MM.1S (cell line): ENCODE data around the gene THRB.

Experiments
- EZH2phosphoT487 ChIP-seq: fragments of 300-600 bp; sonication (generic); IDR thresholded peaks from 2 replicates; pipeline ENCODE4 v1.6.1; 2018; ENCODE audit warnings: antibody characterized with exemption, low read length
- TF ChIP-seq, protein P1 (sequence below): fragments of 300-600 bp; sonication (generic); IDR thresholded peaks from 2 replicates; pipeline ENCODE4 v1.5.1; 2016; ENCODE audit warnings: antibody characterized with exemption, low read length, mixed read lengths

DNA sequence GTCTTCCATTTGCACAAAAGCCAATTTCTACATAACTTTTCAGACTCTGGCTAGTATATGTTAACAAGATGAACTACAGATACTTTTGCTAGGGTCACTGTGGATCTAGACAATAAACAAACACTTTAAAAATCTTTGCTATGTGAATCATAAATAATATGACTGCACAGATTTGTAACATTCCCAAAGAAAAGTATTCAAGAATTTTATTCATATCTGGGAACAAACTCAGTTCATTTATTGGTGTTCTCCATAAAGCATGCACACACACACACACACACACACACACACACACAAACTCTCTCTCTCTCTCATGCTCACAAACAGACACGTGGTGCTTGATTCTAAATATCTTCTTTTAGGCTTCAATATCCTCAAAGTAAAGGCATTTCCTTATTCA is 18.8 kb upstream of the THRB start:
- TF ChIP-seq, protein P1, sequence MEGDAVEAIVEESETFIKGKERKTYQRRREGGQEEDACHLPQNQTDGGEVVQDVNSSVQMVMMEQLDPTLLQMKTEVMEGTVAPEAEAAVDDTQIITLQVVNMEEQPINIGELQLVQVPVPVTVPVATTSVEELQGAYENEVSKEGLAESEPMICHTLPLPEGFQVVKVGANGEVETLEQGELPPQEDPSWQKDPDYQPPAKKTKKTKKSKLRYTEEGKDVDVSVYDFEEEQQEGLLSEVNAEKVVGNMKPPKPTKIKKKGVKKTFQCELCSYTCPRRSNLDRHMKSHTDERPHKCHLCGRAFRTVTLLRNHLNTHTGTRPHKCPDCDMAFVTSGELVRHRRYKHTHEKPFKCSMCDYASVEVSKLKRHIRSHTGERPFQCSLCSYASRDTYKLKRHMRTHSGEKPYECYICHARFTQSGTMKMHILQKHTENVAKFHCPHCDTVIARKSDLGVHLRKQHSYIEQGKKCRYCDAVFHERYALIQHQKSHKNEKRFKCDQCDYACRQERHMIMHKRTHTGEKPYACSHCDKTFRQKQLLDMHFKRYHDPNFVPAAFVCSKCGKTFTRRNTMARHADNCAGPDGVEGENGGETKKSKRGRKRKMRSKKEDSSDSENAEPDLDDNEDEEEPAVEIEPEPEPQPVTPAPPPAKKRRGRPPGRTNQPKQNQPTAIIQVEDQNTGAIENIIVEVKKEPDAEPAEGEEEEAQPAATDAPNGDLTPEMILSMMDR, result no peak
- TF ChIP-seq EZH2phosphoT487, result no peak
